Measurements from ENCODE around the gene SUN5.
"Not testable (repeated sequence)": the region's sequence is repeated elsewhere in the genome, so short reads cannot be mapped to it uniquely, and the experiment has no call there.

The SUN5 gene

DNA sequence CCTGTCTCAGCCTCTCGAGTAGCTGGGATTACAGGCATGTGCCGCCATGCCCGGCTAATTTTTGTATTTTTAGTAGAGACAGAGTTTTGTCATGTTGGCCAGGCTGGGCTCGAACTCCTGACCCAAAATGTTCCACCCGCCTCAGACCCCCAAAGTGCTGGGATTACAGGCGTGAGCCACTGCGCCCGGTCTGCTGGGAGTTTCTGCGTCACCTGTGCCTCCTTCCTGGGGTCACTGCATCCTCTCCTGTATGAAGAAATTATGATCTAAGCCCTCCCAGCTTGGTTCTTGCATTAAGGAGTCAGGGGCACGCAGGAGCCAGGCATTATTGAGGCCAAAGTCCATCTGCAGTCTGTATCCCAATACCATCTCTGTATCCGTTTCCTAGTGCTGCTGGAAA is 41.6 kb downstream of the SUN5 start:
- DNase-seq, result not testable (repeated sequence)

DNA sequence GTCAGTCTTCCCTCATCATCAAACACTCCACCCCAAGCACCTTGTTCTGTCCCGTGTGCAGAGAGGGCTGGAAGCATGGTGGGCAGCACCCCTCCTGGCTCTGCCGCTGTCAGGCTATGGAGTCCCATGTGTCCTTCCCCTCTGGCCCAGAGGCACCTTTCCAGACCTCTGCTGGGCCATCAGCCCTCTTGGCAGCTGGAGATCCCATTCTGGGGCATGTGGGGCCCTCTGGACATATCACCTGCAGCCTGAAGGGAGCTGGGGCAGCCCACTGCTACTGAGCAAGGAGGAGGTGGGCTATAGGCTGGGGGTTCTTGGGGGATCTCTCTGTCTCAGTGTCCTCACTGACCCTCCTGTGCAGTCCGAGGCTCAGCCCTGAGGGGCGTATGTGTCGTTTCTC is 42.2 kb downstream of the SUN5 start:
- DNase-seq, result no peak

GRCh38 chr20:32960849-32961731 is 43.1 kb downstream of the SUN5 start:
- no peak for DNase-seq

- DNase-seq, result no peak
Measured at GRCh38 chr20:32960222-32960518, 44.1 kb downstream of the SUN5 start.

GRCh38 chr20:32959351-32960221 is 44.6 kb downstream of the SUN5 start:
- DNase-seq, result no peak

DNA sequence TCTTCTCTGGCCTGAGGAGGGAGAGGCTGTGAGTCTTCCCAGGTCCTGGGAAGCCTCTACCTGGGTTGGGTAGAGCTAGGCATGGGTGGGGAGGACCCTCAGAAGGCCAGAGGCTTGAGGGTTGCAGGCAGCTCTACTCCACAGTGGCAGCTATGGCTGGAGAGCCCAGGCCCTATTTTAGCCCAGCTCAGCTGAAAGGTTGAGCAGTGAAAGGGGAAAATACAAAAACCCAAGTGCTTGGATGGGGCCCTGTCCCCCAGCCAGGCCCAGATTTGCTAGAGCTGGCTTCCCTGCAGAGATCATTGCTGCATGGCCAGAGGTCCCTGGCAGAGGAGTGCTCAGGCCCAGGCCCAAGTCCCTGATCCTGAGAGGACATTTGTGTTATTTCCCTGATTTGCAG is 45.7 kb downstream of the SUN5 start:
- DNase-seq, result no peak

GRCh38 chr20:32957459-32957858 is 46.8 kb downstream of the SUN5 start:
- DNase-seq, result no peak

DNA sequence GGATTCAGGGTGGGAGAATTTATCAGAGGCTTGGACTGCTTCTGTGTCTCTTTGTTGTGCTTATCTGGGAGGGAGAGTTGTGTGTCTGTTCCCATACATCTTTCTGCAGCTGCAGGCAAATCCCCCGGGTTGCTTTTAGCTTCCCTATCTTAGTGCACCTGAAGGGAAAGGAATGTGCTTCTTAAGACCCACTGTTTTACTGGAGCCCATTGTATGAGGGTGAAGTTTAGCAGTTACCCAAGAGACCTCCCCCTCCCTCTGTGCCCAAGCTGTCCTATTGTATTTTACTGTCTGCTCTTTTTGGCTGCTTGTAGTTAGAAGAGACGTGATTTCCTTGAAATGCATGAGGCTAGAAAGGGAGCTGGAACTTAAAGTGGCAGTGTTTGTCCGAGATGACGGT is 53.7 kb downstream of the SUN5 start:
- not testable (repeated sequence) for DNase-seq

- no peak for DNase-seq
Measured at GRCh38 chr20:32946629-32947028, 57.6 kb downstream of the SUN5 start.

GRCh38 chr20:32945710-32946221 is 58.5 kb downstream of the SUN5 start:
- no peak for DNase-seq

- DNase-seq, result no peak
Measured at GRCh38 chr20:32943490-32944052, 60.7 kb downstream of the SUN5 start.

GRCh38 chr20:32941155-32941885 is 62.9 kb downstream of the SUN5 start:
- no peak for DNase-seq

DNA sequence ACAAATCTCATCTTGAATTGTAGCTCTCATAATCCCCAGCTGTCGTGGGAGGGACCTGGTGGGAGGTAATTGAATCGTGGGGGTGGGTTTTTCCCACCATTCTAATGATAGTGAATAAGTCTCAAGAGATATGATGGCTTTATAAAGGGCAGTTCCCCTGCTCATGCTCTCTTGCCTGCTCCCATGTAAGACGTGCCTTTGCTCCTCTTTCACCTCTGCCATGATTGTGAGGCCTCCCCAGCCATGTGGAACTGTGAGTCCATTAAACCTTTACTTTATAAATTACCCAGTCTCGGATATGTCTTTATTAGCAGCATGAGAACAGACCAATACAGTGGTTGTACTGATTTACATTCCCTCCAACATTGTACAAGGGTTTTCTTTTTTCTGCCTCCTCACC is 69.7 kb downstream of the SUN5 start:
- no peak for DNase-seq

Data from NCI-H1930 (cell line).